HG02840 (cell line): ENCODE data around the gene SECTM1.

Experiments
- ATAC-seq: cut with Tn5 transposase; IDR thresholded peaks from one replicate; pipeline ENCODE4 v1.9.1; 2021; ENCODE audit warnings: mild to moderate bottlenecking, moderate library complexity, moderate number of reproducible peaks; ENCODE audit not compliant: unreplicated experiment, low FRiP score

The SECTM1 gene

GRCh38 chr17:82302991-82303943 lies 30.3 kb downstream of the SECTM1 start:
- no peak for ATAC-seq

- ATAC-seq, result no peak
These were observed 31.0 kb downstream of the SECTM1 start for GRCh38 chr17:82302568-82302963.

GRCh38 chr17:82301916-82302567 lies 31.5 kb downstream of the SECTM1 start:
- no peak for ATAC-seq

- ATAC-seq, result no peak
These were observed 32.2 kb downstream of the SECTM1 start for GRCh38 chr17:82301300-82301915.

- ATAC-seq, result no peak
These were observed 32.8 kb downstream of the SECTM1 start for GRCh38 chr17:82300707-82301270.

- ATAC-seq, result no peak
These were observed 33.3 kb downstream of the SECTM1 start for GRCh38 chr17:82300228-82300627.

GRCh38 chr17:82299452-82299851 lies 34.1 kb downstream of the SECTM1 start:
- no peak for ATAC-seq

GRCh38 chr17:82298538-82299421 lies 34.8 kb downstream of the SECTM1 start:
- no peak for ATAC-seq

- peak; percentile 45 for ATAC-seq
These were observed 35.6 kb downstream of the SECTM1 start for GRCh38 chr17:82297714-82298537.

GRCh38 chr17:82297280-82297713 lies 36.3 kb downstream of the SECTM1 start:
- no peak for ATAC-seq

- no peak for ATAC-seq
These were observed 36.9 kb downstream of the SECTM1 start for GRCh38 chr17:82296511-82297279.

GRCh38 chr17:82295472-82295814 lies 38.1 kb downstream of the SECTM1 start:
- ATAC-seq, result no peak

- ATAC-seq, result no peak
These were observed 39.3 kb downstream of the SECTM1 start for GRCh38 chr17:82294064-82294773.

GRCh38 chr17:82292251-82293154 lies 41.1 kb downstream of the SECTM1 start:
- ATAC-seq, result peak; percentile 95

- no peak for ATAC-seq
These were observed 41.9 kb downstream of the SECTM1 start for GRCh38 chr17:82291582-82292250.
